Stomach (tissue), 9 donors: ENCODE results near the gene MUC6. TPM values are rescaled to one million over a fixed set of nuclear protein-coding genes. Genes with fewer than 3 reads are reported as not detected.

ENCODE experiments used
- DNase-seq, 2 donors: peaks; one replicate each; pipeline versions ENCODE4 v3.0.0 to v3.0.0-alpha.2; 2013 to 2019
- H3K27ac ChIP-seq, 5 donors: fragments of 200-600 bp in 4 of 5; sonication (generic) in 4 of 5; one replicate each; pipeline ENCODE4 v1.5.1; 2013 to 2019; ENCODE audit warnings: mild to moderate bottlenecking in 1 of 5, moderate library complexity in 1 of 5
- H3K27me3 ChIP-seq, 3 donors: fragments of 200-600 bp; sonication (generic); one replicate each; pipeline ENCODE4 v1.5.1; 2017 to 2019; ENCODE audit warnings: mixed run types in 1 of 3
- H3K36me3 ChIP-seq, 4 donors: fragments of 200-600 bp; sonication (generic); 1 replicate in 3 of 4; 2 replicates in 1 of 4; pipeline ENCODE4 v1.5.1; 2016 to 2019
- H3K4me1 ChIP-seq, 4 donors: fragments of 200-600 bp; sonication (generic); one replicate each; pipeline ENCODE4 v1.5.1; 2016 to 2019
- H3K4me3 ChIP-seq, 4 donors: fragments of 200-600 bp; sonication (generic) in 3 of 4; one replicate each; pipeline ENCODE4 v1.5.1; 2016 to 2019; ENCODE audit warnings: mild to moderate bottlenecking in 1 of 4
- H3K9me3 ChIP-seq, 4 donors: fragments of 200-600 bp; sonication (generic); one replicate each; pipeline ENCODE4 v1.5.1; 2016 to 2019
- EP300 ChIP-seq: sonication (generic); formaldehyde crosslinking; IDR thresholded peaks from one replicate; pipeline ENCODE4 v1.6.1; 2017; ENCODE audit warnings: antibody characterized with exemption
- POLR2A ChIP-seq, 4 donors: fragments of 450-650 bp; IDR thresholded peaks; one replicate each; pipeline ENCODE4 v1.6.1; 2016; ENCODE audit warnings: antibody characterized with exemption in 4 of 4, control low read depth in 2 of 4, mild to moderate bottlenecking in 1 of 4, moderate library complexity in 1 of 4
- POLR2AphosphoS5 ChIP-seq, 3 donors: sonication (generic); formaldehyde crosslinking; IDR thresholded peaks; one replicate each; pipeline ENCODE4 v1.6.1; 2016; ENCODE audit warnings: antibody characterized with exemption in 3 of 3
- whole genome bisulfite sequencing, 5 donors: extraction: QIAGEN DNeasy Blood & Tissue Kit in 3 of 5; methylation state at CpG; one replicate each; pipeline versions ENCODE4 v1.1.5 to v1.1.7; 2013 to 2018; 5-methylcytosine and 5-hydroxymethylcytosine counted together
- intact Hi-C: fragments of 100-400 bp; cut with DNase I; formaldehyde crosslinking; loops from one replicate; pipeline ENCODE4 v1.15.1; 2023; ENCODE audit warnings: low total_unique reads
- polyA plus RNA-seq, 3 donors: library from polyadenylated mRNA; stranded (reverse); fragments of 200-250 nt; gene quantifications; one replicate each; pipeline ENCODE4 v1.2.3, GENCODE V29; 2013
- total RNA-seq, 5 donors: library from RNA; depleted of rRNA; stranded (reverse); fragments of >200 nt; gene quantifications; one replicate each; pipeline versions ENCODE4 v1.1.0 to v1.2.3, GENCODE V29; 2014 to 2016
- TF ChIP-seq, protein P1 (sequence below), 7 experiments: fragments of 450-650 bp in 4 of 7; fragments of 200-600 bp in 3 of 7; sonication (generic) in 3 of 7; IDR thresholded peaks; one replicate each; pipeline ENCODE4 v1.5.1; 2016 to 2019; ENCODE audit warnings: antibody characterized with exemption in 7 of 7, control low read depth in 2 of 7, mild to moderate bottlenecking in 1 of 7
- donor health status: healthy with polysubstance abuse.
- donor health status: Bipolar disorder and iron deficiency.
- donor health status: healthy.

The MUC6 gene
- total and polyA plus RNA-seq, 8 donors: 0.29 to 215 (median 108) TPM

DNA sequence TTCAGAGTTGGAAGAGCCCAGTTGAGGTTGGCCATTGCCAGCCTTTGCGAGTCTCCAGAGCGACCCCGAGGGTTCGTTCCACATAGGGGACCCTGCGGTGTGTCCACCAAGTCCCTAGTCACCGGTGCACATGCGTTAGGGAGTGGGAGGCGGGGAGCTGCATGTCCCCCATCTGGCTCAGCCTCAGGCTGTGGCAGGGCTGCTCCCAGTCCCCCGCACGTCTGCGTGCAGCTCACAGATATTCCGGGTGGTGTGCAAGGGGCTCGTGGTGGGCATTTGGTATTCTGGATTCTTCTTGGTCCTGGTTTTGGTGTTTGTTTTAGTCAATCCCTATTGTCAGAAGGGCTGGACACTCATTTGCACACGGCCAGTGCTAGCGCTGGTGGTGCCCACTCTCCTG is 48.8 kb downstream of the MUC6 start:
- no peak for DNase-seq
- no peak overlapping the region for H3K27ac ChIP-seq
- H3K4me1 ChIP-seq: peaks cover 0 to 12% (median 10%) of the 10 kb centered on the region in 4 donors
- TF ChIP-seq EP300: no peak
- TF ChIP-seq, protein P1, sequence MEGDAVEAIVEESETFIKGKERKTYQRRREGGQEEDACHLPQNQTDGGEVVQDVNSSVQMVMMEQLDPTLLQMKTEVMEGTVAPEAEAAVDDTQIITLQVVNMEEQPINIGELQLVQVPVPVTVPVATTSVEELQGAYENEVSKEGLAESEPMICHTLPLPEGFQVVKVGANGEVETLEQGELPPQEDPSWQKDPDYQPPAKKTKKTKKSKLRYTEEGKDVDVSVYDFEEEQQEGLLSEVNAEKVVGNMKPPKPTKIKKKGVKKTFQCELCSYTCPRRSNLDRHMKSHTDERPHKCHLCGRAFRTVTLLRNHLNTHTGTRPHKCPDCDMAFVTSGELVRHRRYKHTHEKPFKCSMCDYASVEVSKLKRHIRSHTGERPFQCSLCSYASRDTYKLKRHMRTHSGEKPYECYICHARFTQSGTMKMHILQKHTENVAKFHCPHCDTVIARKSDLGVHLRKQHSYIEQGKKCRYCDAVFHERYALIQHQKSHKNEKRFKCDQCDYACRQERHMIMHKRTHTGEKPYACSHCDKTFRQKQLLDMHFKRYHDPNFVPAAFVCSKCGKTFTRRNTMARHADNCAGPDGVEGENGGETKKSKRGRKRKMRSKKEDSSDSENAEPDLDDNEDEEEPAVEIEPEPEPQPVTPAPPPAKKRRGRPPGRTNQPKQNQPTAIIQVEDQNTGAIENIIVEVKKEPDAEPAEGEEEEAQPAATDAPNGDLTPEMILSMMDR (IDR thresholded peaks at IDR 0.05): no peak
- no peak for TF ChIP-seq POLR2A (IDR thresholded peaks at IDR 0.05)
- no peak for TF ChIP-seq POLR2AphosphoS5 (IDR thresholded peaks at IDR 0.05)
- WGBS, 5 donors: 94 to 97% (median 96%) methylated on average over 10 to 15 of the region's 15 CpGs
- peaks cover 68 to 100% (median 98%) of the 10 kb centered on the region in 4 donors for H3K36me3 ChIP-seq
- intact Hi-C loops: no loop called here
- H3K27me3 ChIP-seq: no peaks in the 10 kb centered on the region
- no peak overlapping the region for H3K4me3 ChIP-seq
- H3K9me3 ChIP-seq: no peaks in the 10 kb centered on the region

DNA sequence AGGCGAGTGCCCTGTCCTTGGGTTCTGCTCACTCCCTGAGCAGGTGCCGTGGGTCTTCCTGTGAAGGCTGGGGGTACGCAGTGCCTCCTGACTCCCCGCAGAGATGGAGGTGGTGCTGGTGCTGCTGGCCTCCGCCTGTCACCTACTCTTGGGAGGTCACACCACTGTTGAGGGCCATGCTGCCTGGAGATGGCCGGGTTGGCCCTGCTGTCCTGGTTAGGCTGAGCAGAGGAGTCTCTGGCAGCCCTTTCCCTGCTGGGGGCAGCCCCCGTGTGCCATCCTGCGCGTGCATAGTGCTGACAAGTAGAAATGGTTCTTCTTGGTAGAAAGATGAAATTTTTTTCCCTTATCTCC is 49.6 kb downstream of the MUC6 start:
- H3K27me3 ChIP-seq: no peaks in the 10 kb centered on the region
- no peaks in the 10 kb centered on the region for H3K9me3 ChIP-seq
- WGBS, 5 donors: 88 to 98% (median 91%) methylated on average over 7 to 9 of the region's 9 CpGs
- DNase-seq: no peak
- TF ChIP-seq POLR2A (IDR thresholded peaks at IDR 0.05) (no peak), EP300 (no peak), POLR2AphosphoS5 (IDR thresholded peaks at IDR 0.05) (no peak)
- TF ChIP-seq, protein P1 (IDR thresholded peaks at IDR 0.05): no peak
- H3K4me3 ChIP-seq: no peak overlapping the region
- peaks cover 0 to 12% (median 10%) of the 10 kb centered on the region in 4 donors for H3K4me1 ChIP-seq
- intact Hi-C loops: no loop called here
- no peak overlapping the region for H3K27ac ChIP-seq
- peaks cover 66 to 100% (median 98%) of the 10 kb centered on the region in 4 donors for H3K36me3 ChIP-seq

DNA sequence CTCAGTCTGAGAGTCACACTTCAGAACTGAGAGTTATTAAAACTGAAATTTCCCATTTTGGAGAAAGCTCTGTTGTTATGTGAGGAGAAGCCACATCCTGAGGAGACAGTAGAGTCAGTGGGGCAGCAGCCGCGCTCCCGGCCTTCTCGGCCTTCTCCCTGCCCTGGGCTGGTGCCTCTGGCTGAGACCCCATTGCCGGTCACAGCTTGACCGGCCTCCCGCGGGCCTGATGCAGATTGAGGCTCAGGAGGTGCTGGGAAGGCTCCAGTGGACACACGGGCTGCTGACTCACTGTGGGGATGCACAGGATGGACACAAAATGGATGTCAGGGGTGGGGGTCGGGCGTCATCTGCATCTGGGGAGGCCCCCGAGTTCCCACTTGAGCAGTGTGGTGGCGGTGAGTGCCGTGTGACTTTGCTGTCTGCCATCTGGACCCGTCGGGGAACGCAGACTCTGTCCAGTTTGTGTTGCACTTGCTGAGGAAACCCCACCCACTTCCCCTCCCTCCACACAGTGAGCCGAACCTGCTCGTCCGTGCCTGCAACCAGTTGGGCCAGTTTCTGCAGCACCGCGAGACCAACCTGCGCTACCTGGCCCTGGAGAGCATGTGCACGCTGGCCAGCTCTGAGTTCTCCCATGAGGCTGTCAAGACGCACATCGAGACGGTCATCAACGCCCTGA is 50.1 kb downstream of the MUC6 start:
- TF ChIP-seq POLR2AphosphoS5 (IDR thresholded peaks at IDR 0.05): no peak
- TF ChIP-seq, protein P1 (IDR thresholded peaks at IDR 0.05): no peak
- TF ChIP-seq EP300: no peak
- TF ChIP-seq POLR2A (IDR thresholded peaks at IDR 0.05): no peak
- H3K36me3 ChIP-seq: peaks cover 71 to 100% (median 98%) of the 10 kb centered on the region in 4 donors
- H3K27ac ChIP-seq: no peak overlapping the region
- 45 to 71% (median 48%) methylated on average over 25 to 28 of the region's 28 CpGs for WGBS, 5 donors
- no peaks in the 10 kb centered on the region for H3K27me3 ChIP-seq
- intact Hi-C loops: no loop called here
- no peak overlapping the region for H3K4me3 ChIP-seq
- DNase-seq: peak; percentile 83 to 88
- H3K4me1 ChIP-seq: peaks cover 0 to 12% (median 10%) of the 10 kb centered on the region in 4 donors
- H3K9me3 ChIP-seq: no peaks in the 10 kb centered on the region

DNA sequence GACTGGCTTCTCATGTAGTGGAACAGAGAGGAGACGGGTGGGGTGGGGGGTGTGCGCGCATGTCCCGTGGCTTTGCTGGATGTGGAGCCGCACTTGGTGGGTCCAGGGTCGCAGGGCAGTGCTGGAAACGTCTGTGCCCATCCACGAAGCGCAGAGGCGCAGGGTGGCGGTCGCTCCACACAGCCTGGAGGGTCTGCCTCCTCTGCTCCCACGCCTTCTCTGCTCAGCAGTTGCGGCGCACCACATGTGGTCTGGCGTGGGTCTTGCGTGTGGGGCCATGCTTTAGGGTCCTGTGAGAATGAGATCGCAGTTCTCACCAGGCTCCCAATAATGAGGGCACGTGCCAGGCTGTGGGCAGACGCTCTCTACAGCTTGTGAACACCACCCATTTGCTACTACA is 50.7 kb downstream of the MUC6 start:
- H3K27me3 ChIP-seq: no peaks in the 10 kb centered on the region
- H3K9me3 ChIP-seq: no peaks in the 10 kb centered on the region
- TF ChIP-seq EP300 (no peak), POLR2A (IDR thresholded peaks at IDR 0.05) (no peak), POLR2AphosphoS5 (IDR thresholded peaks at IDR 0.05) (no peak)
- TF ChIP-seq, protein P1 (IDR thresholded peaks at IDR 0.05): no peak
- no peak overlapping the region for H3K4me3 ChIP-seq
- peaks cover 0 to 17% (median 12%) of the 10 kb centered on the region in 4 donors for H3K4me1 ChIP-seq
- intact Hi-C loops: no loop called here
- no peak overlapping the region for H3K27ac ChIP-seq
- DNase-seq: no peak
- WGBS, 5 donors: 94 to 96% (median 95%) methylated on average over 19 to 20 of the region's 20 CpGs
- H3K36me3 ChIP-seq: peaks cover 75 to 100% (median 98%) of the 10 kb centered on the region in 4 donors
